ENCODE results near the gene PCBD1. TPM values are rescaled to one million over a fixed set of nuclear protein-coding genes. Genes with fewer than 3 reads are reported as not detected.
A peak's percentile ranks its signal among the peaks of the same experiment; 100 is the strongest.
"Not testable (repeated sequence)": the region's sequence is repeated elsewhere in the genome, so short reads cannot be mapped to it uniquely, and the experiment has no call there.

Gene PCBD1
- total RNA-seq, result 154 TPM

GRCh38 chr10:70887804-70888800 is at the start of gene PCBD1:
PCBD1 (minus strand) TSS chr10:70888565; CDS start chr10:70888533, 32 bp downstream.
- peak; percentile 78 for DNase-seq (ENCODE audit: low spot score)

DNA sequence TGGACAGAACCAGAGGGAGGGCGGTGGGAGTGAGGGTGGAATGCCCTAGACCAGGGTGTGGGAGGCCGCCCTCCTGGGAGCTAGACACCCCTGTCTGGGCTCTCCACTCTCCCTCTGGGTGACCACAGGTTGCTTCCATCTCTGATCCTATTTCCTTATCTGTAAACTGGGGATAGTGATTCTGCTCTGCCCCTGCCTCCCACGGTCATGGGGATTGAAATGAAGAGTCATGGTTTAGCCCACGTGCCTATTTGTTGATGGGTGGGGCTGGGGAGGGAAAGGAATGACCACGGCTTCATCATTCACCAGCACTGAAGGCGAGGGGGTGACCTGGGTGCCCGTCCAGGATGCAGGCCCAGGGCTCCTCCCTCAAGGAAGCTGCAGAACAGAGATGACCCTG is 49.3 kb upstream of the PCBD1 start:
- DNase-seq (ENCODE audit: low spot score), result no peak

GRCh38 chr10:70936111-70936510 is 47.7 kb upstream of the PCBD1 start:
- no peak for DNase-seq (ENCODE audit: low spot score)

GRCh38 chr10:70935631-70936030 is 47.3 kb upstream of the PCBD1 start:
- no peak for DNase-seq (ENCODE audit: low spot score)

DNA sequence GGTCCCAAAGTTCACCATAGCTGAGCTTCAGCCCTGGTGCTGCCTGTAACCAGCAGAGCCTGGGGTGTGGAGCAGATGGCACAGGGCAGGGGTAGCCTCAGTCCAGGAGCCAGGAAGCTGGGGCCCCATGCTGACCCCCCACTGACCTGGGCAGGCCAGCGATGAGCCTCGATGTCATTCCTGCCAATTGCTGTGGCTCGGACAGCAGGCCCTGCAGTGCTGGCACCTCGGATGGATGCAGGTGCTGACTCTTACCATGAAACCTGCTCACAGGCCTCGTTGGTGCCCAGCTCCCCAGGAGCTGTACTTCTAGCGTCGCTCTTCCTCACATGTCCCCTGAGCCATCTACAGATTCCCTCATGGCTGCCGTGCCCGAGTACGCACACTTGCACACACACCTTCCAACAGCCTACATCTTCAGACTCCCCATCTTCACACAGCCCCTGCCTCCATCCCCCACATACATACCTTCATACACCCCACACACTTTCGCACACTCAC is 46.8 kb upstream of the PCBD1 start:
- DNase-seq (ENCODE audit: low spot score), result no peak

DNA sequence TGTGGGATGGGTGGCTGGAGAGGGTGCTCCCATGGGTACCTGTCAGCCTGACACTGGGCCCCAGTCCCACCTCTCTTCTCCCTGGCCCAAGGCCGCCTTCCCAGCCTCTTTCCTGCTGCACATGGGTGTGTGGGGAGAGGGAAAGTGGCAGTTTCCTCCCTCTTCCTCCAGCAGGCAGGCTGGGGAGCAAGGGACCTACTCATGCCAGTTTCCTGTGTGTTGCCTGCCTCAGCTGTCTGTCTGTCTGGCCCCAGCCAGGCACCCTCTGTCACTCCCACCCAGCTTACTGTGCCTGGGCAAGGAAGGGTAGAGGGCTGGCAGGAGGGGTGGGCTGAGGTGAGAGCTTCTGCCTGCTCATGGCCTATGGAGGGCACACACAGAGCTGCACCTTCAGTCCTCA is 46.3 kb upstream of the PCBD1 start:
- DNase-seq (ENCODE audit: low spot score), result no peak

GRCh38 chr10:70932392-70933196 is 44.2 kb upstream of the PCBD1 start:
- DNase-seq (ENCODE audit: low spot score), result peak; percentile 82

DNA sequence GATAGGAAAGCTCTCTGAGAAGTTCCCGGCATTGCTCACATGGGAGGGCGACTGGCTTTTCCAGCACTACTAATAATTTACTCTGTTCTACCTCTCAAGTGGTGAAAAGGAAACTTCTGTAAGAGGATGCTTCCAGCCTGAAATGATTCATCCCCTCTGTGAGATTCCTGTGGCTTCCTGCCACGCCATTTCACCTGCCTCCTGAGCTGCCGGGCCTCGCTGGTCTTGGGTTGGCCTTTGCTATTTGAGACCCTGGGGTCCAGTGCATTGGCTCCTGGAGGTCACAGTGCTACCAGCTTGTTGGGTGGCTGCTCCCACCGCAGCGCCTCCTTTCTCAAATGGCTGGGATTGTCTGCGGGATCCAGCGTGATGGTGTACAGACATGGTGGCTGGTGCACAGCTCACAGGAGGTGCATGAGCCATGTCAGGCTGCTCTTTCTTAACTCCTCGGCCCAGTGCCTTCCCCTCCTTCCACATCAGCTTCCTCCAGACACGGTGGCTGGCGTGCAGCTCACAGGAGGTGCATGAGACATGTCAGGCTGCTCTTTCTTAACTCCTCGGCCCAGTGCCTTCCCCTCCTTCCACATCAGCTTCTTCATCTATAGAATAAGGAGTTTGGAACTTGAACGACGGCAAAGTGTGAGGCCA is 42.9 kb upstream of the PCBD1 start:
- no peak for DNase-seq (ENCODE audit: low spot score)

DNA sequence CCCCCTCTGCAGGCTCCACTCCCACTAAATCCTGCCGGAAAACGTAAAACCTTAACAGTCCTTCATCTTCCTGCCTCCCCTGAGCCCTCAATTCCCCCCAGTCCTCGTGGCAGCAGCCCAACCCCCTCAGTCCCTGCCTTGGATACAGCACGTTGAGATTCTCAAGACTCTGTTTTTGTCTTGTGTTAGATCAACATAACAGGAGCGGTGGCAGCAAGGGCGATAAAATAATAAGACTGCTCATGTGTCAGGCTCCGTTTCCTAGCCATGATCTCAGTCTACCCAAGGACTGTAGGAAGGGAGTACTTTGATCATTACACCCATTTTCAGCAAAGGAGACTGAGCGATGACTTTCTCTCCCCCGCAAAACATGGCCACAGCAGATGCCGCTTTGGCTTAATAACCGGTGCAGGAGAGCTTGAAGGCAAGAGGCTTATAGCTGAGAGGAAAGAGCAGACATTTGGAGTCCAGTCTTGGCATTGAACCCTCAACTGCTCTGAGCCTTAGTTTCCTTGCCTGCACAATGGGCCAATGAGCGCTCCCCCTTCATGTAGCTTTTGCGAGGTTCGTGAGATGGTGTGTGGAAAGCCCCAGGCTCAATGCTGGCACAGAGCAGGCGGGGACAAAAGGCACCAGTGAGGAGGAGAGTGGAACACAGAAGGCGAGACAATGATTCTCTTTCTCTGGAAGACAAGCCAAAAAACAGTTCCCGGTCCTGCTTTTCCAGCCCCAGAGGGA is 42.1 kb upstream of the PCBD1 start:
- DNase-seq (ENCODE audit: low spot score), result no peak

DNA sequence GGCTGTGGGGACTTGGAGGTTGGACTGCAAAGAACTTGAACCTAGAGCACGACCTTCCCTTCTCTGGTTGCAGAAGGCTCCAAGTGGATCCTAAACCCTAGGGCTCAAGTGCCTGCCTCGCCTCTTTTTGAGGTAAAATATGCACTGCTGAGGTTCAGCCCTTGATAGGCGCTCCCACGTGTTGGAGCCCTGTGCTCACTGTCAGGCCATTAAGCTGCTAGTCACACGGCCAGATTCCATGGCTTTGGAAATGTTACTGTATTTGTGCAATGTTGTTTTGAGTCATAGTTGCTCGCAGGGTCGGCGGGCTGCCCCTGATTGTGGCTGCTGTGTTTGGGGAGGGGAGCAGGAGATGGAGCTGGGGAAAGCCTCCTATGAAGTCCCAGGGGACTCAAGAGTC is 39.8 kb upstream of the PCBD1 start:
- no peak for DNase-seq (ENCODE audit: low spot score)

DNA sequence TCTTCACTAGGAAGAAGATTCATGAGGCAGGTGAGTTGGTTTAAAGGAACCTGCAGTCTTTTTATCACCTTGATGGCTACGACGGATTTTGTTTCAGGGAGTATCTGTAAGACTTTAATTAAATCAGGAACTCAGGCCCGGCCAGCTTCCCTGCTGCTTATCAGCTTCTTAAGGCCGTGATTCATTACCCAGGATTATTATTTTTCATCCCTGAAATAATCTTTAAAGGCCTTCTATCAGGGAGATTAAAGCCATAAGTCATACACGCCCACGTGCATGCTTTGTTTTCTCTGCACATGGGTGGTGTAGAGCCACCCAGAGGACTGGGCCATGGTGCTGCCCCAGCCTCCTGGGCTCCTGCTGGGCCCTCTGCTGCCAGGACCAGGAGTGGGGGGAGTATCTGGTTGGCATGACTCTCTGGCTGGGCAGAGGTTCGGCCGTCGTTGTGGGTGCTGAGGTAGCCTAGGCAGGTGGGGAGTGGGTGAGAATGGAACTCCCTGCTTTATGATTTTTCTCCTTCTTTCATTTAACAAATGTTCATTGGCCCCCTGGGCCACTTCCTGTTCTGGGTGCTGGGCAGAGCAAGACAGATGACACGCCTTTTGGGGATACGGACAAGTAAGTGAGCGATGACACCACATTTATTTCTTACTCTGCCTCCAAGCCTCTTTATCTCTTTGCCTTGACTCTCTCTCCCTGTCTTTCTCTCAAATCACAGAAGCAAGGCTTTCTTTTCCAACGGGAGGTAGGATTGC is 39.0 kb upstream of the PCBD1 start:
- DNase-seq (ENCODE audit: low spot score), result no peak

- no peak for DNase-seq (ENCODE audit: low spot score)
Measured at GRCh38 chr10:70926226-70927000, 38.0 kb upstream of the PCBD1 start.

GRCh38 chr10:70925377-70926225 is 37.2 kb upstream of the PCBD1 start:
- DNase-seq (ENCODE audit: low spot score), result no peak

DNA sequence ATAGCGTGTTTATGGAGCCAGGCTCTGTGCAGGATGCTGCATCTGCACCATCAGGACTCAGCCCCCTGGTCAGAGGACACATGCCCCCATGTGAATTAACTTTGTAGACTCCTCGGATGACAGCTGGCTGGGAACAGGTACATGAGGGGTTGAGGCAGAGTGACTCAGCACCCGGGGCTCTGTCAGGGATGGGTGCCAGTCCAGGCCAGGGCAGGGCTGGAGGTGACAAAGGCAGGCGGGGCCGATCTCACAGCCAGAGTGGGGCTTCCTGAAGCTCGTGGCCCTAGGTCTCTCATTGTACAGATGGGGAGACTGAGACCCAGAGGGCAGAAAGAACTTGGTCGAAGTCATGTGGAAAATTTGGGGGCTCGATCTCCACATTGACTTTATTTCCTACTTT is 35.3 kb upstream of the PCBD1 start:
- DNase-seq (ENCODE audit: low spot score), result no peak

- no peak for DNase-seq (ENCODE audit: low spot score)
Measured at GRCh38 chr10:70921285-70921684, 32.9 kb upstream of the PCBD1 start.

DNA sequence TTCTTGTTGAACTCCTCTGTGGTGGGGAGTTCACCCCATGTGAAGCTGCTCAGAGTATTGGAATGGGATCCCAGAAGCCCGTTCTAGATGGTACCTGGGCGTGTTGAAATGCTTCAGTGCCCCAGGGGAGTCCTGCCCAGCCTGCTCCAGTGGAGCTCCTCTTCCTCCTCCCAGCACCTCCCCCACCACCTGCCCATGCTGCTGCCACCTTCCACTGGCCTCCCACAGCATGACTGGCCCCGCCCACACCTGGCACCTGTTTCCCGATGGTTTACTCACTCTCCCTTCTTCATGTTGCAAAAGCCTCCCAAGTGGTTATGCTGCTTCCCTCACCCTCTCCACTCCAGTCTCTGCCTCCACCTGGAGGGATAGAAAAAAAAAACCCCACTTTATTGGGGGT is 32.2 kb upstream of the PCBD1 start:
- DNase-seq (ENCODE audit: low spot score), result peak; percentile 81

DNA sequence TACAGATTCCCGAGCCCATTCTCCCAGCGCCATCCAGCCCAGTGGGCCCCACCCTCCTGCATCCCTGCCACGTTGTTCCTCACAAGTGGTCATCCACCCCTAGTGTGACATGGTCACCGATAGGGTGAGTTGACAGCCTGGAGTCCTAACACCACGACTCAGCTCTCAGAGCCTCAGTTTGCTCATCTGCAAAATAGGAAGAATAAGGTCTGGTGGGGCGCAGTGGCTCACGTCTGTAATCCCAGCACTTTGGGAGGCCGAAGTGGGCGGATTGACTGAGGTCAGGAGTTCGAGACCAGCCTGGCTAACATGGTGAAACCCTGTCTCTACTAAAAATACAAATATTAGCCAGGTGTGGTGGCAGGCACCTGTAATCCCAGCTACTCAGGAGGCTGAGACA is 31.5 kb upstream of the PCBD1 start:
- not testable (repeated sequence) for DNase-seq (ENCODE audit: low spot score)

DNA sequence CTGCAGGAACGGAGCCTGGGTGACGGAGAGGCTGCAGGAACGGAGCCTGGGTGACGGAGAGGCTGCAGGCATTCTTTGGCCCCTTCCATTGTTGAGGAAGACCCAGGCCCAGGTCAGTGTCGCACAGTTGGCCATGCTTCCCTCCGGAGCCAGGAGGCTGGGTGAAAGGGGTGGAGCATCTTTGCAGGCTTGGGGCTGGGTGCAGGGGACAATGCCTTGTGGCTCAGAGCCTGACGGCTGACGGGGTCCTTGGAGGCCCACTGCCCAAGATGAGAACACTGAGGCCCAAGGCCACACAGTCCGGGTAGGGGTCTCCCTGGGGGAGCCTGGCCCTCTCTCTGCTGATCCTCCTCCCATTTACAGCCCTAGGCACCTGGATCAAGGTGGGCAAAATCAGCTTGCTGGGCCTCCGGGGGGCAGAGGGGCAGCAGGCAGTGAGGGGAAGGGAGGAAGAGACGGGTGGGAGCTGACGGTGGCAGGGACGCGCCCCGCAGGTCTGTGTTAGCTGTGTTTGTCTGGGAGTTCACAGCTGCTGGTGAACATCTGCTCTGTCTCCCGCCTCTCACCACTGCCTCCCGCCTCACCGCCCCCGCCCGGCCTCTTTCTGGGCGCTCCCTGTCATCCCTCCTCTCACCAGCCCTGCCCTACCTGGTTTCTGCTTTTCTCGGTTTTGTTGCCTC is 30.6 kb upstream of the PCBD1 start:
- no peak for DNase-seq (ENCODE audit: low spot score)
